Large intestine (tissue), 3 donors: ENCODE measurements around the gene NUAK2. TPM values are rescaled to one million over a fixed set of nuclear protein-coding genes. Genes with fewer than 3 reads are reported as not detected.
"Not testable (repeated sequence)": the region's sequence is repeated elsewhere in the genome, so short reads cannot be mapped to it uniquely, and the experiment has no call there.

Experiments used
- DNase-seq, 2 donors: peaks; one replicate each; pipeline versions ENCODE4 v3.0.0 to v3.0.0-alpha.2; 2013
- H3K27ac ChIP-seq: one replicate; pipeline ENCODE4 v1.5.1; 2013; ENCODE audit warnings: low read length
- H3K27me3 ChIP-seq: 2 replicates; pipeline ENCODE4 v1.6.1; 2013; ENCODE audit warnings: low read length; ENCODE audit not compliant: control insufficient read depth, insufficient read depth
- H3K36me3 ChIP-seq: 2 replicates; pipeline ENCODE4 v1.6.1; 2013; ENCODE audit warnings: low read length; ENCODE audit not compliant: control insufficient read depth, insufficient read depth
- H3K4me1 ChIP-seq: one replicate; pipeline ENCODE4 v1.6.1; 2013; ENCODE audit warnings: low read length; ENCODE audit not compliant: control insufficient read depth, insufficient read depth
- H3K4me3 ChIP-seq: one replicate; pipeline ENCODE4 v1.5.1; 2013; ENCODE audit warnings: low read length
- H3K9me3 ChIP-seq: one replicate; pipeline ENCODE4 v1.6.1; 2013; ENCODE audit warnings: mild to moderate bottlenecking, low read depth, low read length, moderate library complexity; ENCODE audit not compliant: control insufficient read depth
- WGBS: methylation state at CpG from one replicate; pipeline ENCODE4 v1.1.5; 2013; ENCODE audit warnings: low lambda C conversion rate; ENCODE audit not compliant: insufficient coverage; 5-methylcytosine and 5-hydroxymethylcytosine counted together
- polyA plus RNA-seq: library from polyadenylated mRNA; unstranded; fragments of 120-200 nt; gene quantifications from one replicate; pipeline ENCODE4 v1.2.1, GENCODE V29; 2013

The NUAK2 gene
- polyA plus RNA-seq, 1 donor, result 8.5 TPM

- peak overlapping the region; percentile 77 for H3K27ac ChIP-seq
- no CpG with 5 or more reads among the region's 7 CpGs for WGBS
- DNase-seq, result peak; percentile 93 to 97
- H3K4me1 ChIP-seq, result peaks cover 52% of the 10 kb centered on the region
- H3K27me3 ChIP-seq, result no peaks in the 10 kb centered on the region
- H3K36me3 ChIP-seq, result peaks cover 89% of the 10 kb centered on the region
- H3K4me3 ChIP-seq, result no peak overlapping the region
- H3K9me3 ChIP-seq, result no peaks in the 10 kb centered on the region
Measured at GRCh38 chr1:205306929-205307566, 14.5 kb downstream of the NUAK2 start.

GRCh38 chr1:205304695-205305070 lies 16.9 kb downstream of the NUAK2 start:
- no peak for DNase-seq
- Histone ChIP-seq H3K4me3 (no peak overlapping the region), H3K9me3 (no peaks in the 10 kb centered on the region), H3K4me1 (peaks cover 61% of the 10 kb centered on the region), H3K27ac (no peak overlapping the region), H3K27me3 (no peaks in the 10 kb centered on the region), H3K36me3 (peaks cover 65% of the 10 kb centered on the region)
- no CpG with 5 or more reads among the region's 1 CpG for WGBS

- no peaks in the 10 kb centered on the region for H3K9me3 ChIP-seq
- peaks cover 58% of the 10 kb centered on the region for H3K4me1 ChIP-seq
- H3K4me3 ChIP-seq, result no peak overlapping the region
- no peaks in the 10 kb centered on the region for H3K27me3 ChIP-seq
- no peak for DNase-seq
- WGBS, result no CpG with 5 or more reads among the region's 19 CpGs
- no peak overlapping the region for H3K27ac ChIP-seq
- H3K36me3 ChIP-seq, result peaks cover 60% of the 10 kb centered on the region
Measured at GRCh38 chr1:205304046-205304694, 17.4 kb downstream of the NUAK2 start.

GRCh38 chr1:205303247-205303888 lies 18.2 kb downstream of the NUAK2 start:
- H3K27me3 ChIP-seq, result no peaks in the 10 kb centered on the region
- DNase-seq, result no peak
- no peak overlapping the region for H3K27ac ChIP-seq
- H3K9me3 ChIP-seq, result no peaks in the 10 kb centered on the region
- no CpG with 5 or more reads among the region's 20 CpGs for WGBS
- H3K4me3 ChIP-seq, result no peak overlapping the region
- peaks cover 50% of the 10 kb centered on the region for H3K4me1 ChIP-seq
- H3K36me3 ChIP-seq, result peaks cover 52% of the 10 kb centered on the region

GRCh38 chr1:205301842-205302588 lies 19.5 kb downstream of the NUAK2 start:
- peaks cover 38% of the 10 kb centered on the region for H3K4me1 ChIP-seq
- no CpG with 5 or more reads among the region's 6 CpGs for WGBS
- peaks cover 41% of the 10 kb centered on the region for H3K36me3 ChIP-seq
- no peaks in the 10 kb centered on the region for H3K9me3 ChIP-seq
- no peaks in the 10 kb centered on the region for H3K27me3 ChIP-seq
- peak; percentile 64 to 84 for DNase-seq
- H3K4me3 ChIP-seq, result no peak overlapping the region
- peak overlapping the region; percentile 91 for H3K27ac ChIP-seq

- Histone ChIP-seq H3K27ac (peak overlapping the region; percentile 91), H3K27me3 (no peaks in the 10 kb centered on the region), H3K9me3 (no peaks in the 10 kb centered on the region), H3K4me1 (peaks cover 31% of the 10 kb centered on the region), H3K4me3 (no peak overlapping the region), H3K36me3 (peaks cover 35% of the 10 kb centered on the region)
- DNase-seq, result peak; percentile 92 to 96
- no CpG with 5 or more reads among the region's 14 CpGs for WGBS
Measured at GRCh38 chr1:205301205-205301821, 20.2 kb downstream of the NUAK2 start.

- Histone ChIP-seq H3K9me3 (no peaks in the 10 kb centered on the region), H3K4me1 (peaks cover 31% of the 10 kb centered on the region), H3K27me3 (no peaks in the 10 kb centered on the region), H3K27ac (no peak overlapping the region), H3K36me3 (peaks cover 25% of the 10 kb centered on the region), H3K4me3 (no peak overlapping the region)
- WGBS, result no CpG with 5 or more reads among the region's 9 CpGs
- DNase-seq, result no peak
Measured at GRCh38 chr1:205300149-205300548, 21.4 kb downstream of the NUAK2 start.

- DNase-seq, result no peak
- Histone ChIP-seq H3K4me3 (no peak overlapping the region), H3K9me3 (no peaks in the 10 kb centered on the region), H3K27ac (no peak overlapping the region), H3K4me1 (peaks cover 48% of the 10 kb centered on the region), H3K27me3 (no peaks in the 10 kb centered on the region), H3K36me3 (peaks cover 7% of the 10 kb centered on the region)
- WGBS, result no CpG with 5 or more reads among the region's 9 CpGs
Measured at GRCh38 chr1:205298191-205298994, 23.2 kb downstream of the NUAK2 start.

GRCh38 chr1:205297546-205298177 lies 23.9 kb downstream of the NUAK2 start:
- not testable (repeated sequence) for H3K27ac ChIP-seq
- WGBS, result 88% methylated on average over 1 of the region's 5 CpGs

More at GRCh38 chr1:205297546-205298177, 23.9 kb downstream of the NUAK2 start:
- H3K4me3 ChIP-seq, DNase-seq, H3K9me3 ChIP-seq, H3K27me3 ChIP-seq, H3K36me3 ChIP-seq: not testable (repeated sequence)
- H3K4me1 ChIP-seq, result peaks cover 46% of the 10 kb centered on the region
